Suppressor macrophage treated with lipopolysaccharide for 1 hour (primary cell): Measurements from ENCODE around the gene GOLPH3.
A peak's percentile ranks its signal among the peaks of the same experiment; 100 is the strongest.
"Not testable (repeated sequence)": the region's sequence is repeated elsewhere in the genome, so short reads cannot be mapped to it uniquely, and the experiment has no call there.

ENCODE experiments used
- DNase-seq, 3 donors: peaks; one replicate each; pipeline ENCODE4 v3.0.0-alpha.2; 2020 to 2022

GOLPH3 gene

DNA sequence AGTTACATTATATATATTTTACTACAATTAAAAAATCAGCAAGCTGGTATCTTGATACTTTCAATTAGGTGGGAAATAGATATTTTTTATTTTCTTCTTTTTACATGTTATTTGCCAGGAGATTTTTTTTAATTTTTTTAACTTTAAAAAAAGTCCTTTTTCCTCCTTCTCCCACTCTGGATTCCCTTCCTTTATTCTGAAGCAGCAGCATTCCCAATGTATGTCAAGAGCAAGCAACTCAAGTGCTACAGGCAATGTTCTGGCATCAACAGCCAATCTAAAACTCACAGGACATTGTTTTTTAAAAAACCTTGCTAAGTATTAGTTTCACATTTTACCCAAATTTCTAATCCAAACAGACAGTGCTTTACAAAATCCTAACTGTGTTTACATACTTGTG lies 41.4 kb downstream of the GOLPH3 start:
- DNase-seq, result no peak

DNA sequence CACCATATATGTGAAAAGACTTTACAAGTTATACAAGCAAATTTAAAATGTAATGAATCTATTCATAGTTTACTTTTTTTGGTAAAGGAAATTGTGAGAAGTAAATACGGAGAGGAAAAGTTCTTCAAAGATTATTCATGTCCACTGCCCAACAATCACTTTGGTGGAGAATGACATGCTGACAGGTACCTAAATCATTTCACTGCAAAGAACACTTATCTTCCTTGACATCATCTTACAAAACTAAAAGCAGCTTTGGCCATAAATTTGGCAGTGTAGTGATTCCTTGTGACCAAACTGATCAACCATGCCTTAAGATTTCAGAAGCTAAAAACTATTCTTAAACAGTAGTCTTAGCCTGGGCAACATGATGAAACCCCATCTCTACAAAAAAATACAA lies 42.5 kb downstream of the GOLPH3 start:
- no peak for DNase-seq

DNA sequence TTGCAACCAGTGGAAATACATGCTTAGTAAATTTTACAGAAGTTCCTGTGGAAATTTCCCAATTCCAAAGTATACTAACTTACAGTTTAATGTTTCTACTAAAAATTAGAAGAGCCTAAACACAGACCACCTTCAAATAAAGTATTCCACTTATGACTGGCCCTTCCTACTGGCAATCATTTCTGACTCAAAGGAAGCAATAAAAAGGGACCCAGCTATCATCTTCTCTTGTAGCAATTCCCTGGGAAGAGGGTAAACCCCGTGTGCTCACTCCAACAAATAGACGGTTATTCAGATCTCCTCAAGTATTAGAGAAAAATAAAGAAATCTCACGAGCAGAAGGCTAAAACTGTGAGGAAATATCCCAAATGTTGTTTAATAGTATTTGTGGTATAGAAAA lies 43.3 kb downstream of the GOLPH3 start:
- DNase-seq, result no peak

DNA sequence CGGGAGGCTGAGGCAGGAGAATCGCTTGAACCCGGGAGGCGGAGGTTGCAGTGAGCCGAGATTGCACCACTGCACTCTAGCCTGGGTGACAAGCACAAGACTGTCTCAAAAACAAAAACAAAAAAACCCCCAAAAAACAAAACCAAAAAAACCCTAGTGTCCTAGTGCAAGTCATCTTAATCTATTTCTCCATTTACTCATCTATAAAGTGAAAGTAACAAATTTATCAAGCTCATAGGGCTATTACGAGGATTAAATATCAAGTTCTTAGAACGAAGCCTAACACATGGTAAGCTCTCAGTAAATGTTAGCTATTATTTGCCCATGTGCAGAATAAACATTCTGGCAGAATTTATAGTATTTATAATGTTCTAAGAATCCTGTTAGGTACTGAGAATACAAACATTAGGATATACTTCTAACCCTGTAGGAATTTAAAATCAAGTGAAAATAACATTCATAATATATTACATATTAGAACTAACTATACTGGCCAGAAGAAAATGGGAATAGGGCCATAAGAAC lies 45.0 kb downstream of the GOLPH3 start:
- DNase-seq, result no peak

DNA sequence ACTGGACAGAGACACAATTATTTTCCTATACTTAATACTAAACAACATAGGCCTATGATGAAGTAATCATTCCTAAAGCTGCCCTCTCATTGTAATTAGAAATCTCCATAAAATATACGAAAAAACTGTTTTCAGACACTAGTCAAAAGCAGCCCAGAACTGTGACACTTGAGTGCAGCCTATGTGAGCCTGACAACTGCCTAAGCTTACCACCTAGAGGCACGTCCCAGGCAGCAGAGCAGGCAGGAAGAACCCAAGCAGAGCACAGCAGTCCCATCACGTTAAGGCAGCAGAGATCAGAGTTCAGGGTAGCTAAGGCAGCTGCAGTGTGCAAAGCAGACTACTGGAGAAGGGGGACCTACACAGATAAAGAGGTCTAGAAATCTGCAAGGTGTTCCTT lies 46.4 kb downstream of the GOLPH3 start:
- DNase-seq, result no peak

DNA sequence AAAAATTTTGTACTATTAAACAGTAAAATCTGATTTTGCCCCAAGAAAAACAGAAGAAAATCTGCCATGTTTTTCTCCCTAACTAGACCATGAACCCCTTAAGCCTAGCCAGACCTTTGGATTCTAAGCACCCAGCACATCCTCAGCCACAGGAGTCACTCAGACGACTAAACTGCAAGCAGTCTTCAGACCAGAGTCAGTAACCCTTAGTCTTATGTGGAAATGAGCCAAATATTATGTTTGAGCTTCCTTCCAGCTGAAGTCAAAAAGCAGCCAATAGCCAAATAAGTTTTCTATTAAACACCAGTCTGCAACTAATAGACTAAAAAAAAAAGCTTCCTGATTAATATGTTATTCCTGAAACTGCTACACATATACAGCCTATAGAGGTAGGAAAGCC lies 47.4 kb downstream of the GOLPH3 start:
- no peak for DNase-seq

DNA sequence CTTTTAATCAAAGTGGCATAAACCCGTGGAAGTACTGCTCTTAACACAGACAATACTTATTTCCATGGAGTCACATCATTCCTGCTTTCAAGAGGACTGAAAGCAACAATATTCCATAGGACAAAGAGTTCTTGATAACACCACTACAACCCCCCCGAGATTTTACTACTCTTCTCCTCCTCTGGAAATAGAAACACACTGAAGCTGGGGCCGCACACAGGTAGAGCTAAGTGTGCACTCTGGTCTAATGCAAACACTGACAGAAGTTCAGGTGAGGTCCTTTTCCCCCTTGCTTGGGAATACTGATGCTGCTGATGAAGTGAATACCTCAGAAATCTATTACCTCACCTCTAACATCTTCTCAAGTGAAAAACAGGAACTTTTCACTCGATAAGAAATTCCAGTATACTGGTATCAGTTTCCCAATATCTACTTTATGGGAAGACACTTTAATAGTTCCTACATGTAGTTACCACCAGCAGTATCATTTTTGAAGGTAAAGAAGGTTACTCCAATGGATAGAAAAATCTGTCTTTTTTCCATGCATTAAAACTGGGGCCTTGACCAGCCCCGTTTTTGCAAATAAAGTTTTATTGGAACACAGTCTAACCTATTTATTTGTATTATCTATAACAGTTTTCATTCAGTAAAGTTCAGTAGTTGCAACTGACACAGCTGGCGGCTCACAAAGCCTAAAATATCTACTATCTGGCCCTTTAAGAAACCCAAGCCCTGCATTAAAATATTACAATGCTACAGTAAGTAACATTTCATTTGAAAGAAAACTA lies 50.0 kb downstream of the GOLPH3 start:
- no peak for DNase-seq

DNA sequence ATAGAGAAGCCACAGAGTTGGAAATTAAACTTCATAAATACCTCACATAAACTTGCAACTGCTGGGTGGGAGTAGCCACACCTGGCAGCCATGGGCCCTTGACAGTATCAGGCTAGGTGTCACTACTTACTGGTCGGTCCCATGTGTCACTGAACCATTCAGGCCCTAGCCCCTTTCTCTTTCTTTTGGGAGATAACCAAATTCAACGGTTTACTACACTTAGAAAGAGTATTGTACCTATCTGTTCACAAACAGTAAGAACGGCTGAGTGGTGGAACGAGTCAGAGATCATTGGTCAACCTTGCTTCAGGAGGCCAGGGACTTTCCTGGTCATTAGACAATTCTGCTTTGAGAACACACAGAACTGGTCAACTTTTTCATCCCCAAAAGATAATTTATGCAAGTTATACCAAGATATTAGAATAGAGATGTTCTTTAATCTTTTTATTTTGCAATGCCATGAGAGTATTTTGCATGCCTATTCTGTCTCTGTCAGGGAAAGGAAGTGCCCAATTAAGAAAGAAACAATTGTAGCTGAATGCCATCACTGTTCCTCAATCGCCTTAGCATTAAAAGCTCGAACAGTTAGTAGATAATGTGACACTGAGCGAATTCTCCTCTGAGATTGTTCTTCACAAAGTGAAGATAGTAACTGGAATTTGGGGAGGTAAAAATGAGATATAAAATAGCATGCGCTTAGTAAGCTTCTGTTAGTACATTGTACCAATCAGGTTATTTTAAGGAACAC lies 50.9 kb downstream of the GOLPH3 start:
- DNase-seq, result peak in 2 of 3 donors; percentile 11 to 28

DNA sequence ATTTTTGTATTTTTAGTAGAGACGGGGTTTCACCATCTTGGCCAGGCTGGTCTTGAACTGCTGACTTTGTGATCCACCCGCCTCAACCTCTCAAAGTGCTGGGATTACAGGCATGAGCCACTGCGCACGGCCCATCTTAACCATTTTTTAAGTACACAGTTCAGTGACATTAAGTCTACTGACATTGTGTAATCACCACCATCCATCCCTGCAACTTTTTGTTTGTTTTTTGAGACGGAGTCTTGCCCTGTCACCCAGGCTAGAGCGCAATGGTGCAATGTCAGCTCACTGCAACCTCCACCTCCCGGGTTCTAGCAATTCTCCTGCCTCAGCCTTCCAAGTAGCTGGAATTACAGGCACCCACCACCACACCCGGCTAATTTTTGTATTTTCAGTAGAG lies 55.2 kb downstream of the GOLPH3 start:
- not testable (repeated sequence) for DNase-seq

DNA sequence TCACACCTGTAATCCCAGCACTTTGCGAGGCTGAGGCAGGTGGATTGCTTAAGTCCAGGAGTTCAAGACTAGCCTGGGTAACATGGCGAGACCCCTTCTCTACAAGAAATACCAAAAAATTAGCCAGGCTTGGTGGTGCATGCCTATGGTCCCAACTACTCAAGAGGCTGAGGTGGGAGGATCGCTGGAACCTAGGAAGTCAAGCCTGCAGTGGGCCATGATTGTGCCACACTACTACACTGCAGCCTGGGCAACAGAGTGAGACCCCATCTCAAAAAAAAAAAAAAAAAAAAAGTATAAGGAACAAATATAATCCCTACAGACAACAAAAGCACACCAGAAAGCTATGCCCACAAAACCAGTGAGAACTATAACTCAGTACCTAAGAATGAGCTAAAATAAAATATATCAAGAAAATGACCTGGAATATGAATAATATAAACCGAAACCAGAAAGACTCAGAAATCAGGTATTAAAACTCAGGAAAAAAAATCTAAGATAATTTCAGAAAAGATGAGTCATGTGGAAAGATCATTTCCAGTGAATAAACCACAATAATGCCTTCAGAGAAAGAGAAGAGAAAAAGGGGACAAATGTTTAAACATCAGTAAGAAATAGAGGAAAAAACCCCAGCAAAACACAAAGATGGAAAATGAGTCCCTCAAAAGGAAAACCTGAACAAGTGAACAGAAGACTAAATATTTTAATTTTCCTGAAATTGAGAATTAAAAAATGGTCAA lies 57.4 kb downstream of the GOLPH3 start:
- no peak for DNase-seq

DNA sequence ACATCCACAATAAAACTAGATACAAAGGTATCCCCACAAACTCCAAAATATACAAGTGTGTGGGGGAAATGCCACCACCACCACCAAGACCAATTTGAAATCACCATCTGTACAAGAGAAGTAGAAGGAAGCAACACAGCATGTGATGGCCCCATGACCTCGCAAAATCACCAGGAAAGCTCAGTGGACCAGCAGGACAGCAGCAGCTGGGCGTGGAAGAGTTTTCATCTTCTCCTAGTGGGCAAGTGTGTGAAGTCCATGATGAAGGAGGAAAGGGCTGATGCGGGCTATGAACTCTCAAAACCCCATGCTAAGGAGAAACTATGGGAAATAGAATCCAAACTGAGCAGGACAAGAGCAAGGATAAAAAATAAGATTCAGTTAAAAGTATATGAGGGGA lies 58.1 kb downstream of the GOLPH3 start:
- DNase-seq, result peak; percentile 37 to 60 (median 39)

DNA sequence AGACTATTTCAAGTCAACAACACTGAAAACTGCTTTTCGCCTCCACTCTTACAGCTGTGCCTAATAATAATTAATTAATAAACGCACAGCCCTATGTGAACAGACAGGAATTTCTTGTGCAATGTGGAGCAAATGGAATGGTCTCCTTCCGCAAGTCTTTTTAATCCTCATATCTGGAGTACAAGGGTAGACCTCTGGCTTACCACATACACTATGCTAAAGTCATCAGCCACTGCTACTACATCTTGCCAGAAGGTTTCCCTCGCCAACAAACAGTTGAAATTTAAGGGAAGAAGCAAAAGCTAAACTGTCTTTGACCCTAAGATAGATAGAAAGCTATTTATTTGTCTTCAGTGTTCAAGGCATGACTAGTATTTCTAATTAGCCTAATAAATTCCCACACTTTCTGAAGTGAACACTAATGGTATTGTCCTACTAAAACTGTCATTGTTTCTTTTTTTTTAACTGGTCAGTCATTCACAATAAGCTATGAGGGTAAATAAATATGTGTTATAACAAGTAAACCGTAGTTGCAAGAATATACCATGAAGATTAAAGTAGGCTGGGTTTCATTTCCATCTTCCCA lies 63.9 kb downstream of the GOLPH3 start:
- no peak for DNase-seq

DNA sequence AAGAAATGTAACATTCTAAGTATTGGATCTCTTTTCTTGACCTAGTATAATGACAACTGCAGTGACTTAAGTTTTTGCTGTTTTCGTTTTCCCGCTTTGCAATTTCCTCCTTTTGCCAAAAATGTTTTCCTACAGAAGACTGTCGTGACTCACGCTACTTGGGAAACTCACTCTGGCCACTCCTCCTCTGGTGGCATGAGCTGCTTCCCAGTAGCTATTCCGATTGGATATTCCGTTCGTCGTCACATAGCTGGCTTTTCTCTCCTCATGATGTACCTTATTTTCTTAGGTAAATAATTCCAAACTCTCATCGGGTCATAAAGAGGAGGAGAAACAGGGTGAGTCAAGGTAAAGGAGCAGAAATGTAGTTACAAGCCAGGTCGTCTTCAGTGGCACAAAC lies 64.9 kb downstream of the GOLPH3 start:
- no peak for DNase-seq

DNA sequence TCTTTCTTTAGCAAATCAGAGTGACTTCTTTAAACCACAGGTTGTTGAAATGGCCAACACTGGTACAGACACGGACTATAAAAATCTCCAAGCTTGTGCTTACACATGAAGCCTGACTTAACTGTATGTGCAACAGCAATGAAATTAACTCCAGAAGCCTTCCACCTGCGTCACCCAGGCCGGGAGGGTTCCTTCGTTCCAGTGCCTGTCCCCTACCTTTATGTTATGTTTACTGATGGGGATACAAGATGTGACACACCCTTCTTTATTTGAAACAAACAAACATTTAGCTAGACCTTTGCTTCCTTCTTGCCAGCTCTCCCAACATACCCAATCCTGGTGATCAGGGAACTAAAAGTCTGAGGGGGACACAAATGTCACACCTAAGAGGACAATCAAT lies 66.0 kb downstream of the GOLPH3 start:
- no peak for DNase-seq

DNA sequence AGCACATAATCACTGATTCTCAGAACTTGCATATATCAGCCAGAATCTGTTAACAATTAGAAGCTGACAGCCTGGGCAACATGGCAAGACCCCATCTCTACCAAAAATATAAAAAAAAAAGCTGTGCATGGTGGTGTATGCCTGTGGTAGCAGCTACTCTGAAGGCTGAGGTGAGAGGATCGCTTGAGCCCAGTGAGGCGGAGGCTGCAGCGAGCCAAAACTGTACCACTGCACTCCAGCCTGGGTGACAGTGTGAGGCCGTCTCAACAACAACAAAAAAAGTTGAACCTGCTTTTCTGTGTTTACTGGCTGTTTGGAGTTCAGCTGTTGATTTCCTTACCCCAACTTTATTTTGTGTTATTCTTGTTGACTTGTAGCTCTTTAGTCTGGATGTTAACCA lies 66.8 kb downstream of the GOLPH3 start:
- no peak for DNase-seq

DNA sequence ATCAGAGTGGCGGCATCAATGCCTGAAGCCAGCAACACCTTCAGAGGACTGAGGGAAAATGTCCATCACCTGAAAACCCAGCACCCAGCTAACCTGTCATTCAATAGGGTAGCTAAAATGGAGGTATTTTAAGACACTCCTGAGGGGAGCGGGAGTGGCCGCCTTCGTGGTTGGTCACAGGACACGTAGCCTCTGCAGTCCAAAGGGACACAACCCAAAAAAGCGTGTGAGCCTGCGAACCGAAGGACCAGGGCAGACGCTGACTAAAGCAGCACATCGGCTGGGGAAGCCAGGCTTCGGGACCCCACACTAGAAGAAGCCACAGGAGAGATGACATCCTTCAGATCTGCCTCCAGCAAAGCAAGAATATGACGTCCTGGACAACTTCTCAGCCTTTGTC lies 70.6 kb downstream of the GOLPH3 start:
- DNase-seq, result no peak

DNA sequence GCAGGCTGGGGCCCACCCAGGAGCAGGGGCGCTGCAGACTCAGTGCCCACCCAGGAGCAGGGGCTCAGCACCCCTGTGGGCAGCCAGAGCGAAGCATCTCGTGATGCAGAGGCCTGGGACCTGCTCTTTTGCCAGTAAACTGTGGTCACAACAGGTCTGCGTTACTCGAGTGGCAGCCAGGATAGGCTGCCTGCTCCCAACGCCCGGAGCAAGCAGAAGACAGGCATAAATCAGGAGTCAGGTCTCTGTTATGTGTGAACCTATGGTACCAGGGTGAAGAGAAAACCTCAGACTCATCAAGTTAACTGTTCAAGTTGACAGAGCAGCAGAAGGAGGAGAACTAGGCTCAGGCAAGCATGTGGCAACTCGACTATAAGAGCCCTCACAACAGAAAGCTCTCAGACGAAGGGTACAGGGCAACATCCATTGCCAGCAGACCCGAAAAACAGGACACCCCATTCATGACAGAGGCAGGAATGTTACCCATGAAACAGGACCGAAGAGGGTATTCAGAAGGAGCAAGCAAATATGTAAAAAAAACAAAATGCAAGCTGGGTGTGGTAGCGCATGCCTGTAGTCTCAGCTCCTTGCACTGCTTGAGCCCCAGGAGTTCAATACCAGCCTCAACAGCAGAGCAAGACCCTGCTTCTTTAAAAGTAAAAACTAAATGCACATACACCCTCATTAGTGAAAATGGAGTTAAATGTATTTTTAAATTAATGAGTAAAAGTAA lies 71.7 kb downstream of the GOLPH3 start:
- DNase-seq, result no peak

DNA sequence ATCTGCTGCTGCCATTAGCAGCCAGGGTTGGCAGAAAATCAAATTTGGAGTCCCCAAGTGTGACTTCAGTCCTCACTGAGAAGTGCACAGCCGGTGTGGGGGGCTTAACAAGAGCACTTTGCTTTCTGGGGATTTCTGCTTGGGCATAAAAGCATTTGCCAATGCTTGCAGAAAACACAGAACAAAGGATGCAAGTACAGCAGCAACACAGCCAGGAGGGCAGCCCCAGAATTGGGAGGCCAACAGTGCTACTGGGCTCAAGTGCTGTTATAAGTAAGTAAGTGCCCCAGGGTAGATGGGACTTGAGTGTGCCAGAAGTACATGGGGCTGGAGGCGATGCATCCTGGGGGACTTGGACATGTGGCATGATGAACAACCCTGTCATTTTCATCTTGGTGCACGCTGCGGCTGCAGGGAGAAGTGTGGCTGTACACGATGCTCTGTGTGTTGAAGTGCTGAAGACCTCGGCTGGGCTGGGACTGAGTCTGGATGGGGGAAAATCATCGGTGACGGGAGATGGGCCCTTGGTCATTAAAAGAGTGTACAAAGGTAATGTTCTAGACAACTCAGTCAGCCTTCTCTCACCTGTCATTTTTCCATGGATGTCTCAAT lies 73.3 kb downstream of the GOLPH3 start:
- no peak for DNase-seq

DNA sequence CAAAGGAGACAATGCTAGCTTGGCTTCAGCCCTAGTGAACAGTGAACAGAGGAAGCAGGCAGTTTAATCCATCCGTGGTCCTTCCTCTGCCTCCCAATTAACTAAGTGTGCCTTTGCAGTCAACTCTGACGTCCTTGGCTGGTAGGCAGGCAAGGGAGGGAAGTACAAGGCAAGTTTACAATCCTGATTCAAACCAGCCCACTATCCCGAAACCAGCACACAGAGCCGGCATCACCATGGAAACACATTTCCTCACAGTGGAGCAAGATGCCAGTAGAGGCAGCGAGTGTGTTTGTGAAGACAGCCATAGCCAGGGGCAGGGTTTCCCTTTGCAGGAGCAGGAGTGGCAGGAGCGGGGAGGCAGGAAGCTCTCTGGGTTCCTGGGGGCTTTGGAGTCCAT lies 73.9 kb downstream of the GOLPH3 start:
- DNase-seq, result no peak

DNA sequence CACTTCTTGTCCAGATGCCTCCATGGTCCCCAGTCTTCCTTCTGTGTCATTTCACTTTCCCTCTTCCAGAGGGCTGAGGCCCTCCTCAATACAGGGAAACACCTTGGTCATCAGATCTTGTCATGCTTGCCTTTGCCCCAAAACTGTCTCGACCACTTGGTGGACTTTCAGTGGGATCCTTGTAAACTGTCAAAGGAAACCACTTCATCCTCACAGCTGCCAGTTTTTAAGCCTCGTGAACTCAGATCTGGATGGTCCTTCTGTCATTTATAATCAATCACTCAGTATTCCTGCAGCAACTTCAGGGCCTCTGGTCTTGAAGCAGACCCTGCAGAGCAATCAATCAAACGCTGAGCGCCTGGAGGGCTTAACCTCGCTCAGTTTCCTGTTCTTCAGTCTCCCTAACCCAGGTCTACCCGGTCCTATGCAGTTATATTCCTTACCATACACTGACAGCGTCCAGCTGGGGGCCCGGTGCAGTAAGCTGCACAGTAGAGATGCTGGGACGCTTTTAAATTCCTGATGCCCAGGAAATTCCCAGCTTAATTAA lies 74.6 kb downstream of the GOLPH3 start:
- no peak for DNase-seq

DNA sequence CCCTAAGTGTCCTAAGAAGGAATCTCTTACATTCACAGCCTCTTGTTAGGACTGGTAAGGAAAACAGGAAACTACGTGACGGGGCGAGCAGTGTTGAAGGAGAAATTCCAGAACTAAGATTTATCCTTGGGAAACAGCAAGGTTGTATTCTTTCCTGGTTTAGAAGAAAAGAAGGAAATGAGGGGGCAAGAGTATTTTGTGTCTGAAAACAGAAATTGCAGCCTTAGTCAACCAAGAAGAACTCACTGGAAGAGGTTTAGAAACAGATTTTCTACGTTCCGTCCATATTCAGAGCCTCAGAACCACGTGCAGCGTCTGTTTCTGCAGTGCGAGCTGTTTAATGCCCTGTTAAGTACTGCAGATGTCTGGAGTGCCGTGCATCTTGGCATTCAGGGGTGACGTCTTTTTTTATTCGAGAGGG lies 75.2 kb downstream of the GOLPH3 start:
- no peak for DNase-seq

DNA sequence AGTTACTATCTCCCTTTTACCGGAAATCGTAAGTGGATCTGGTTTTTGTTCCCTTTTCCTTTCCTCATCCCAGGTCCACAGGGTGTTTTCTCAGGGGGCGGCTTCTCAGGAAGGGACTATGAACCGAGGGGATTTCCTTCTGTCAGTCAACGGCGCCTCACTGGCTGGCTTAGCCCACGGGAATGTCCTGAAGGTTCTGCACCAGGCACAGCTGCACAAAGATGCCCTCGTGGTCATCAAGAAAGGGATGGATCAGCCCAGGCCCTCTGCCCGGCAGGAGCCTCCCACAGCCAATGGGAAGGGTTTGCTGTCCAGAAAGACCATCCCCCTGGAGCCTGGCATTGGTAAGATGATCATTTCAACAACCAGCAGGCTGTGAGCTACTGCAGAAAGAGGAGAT lies 75.8 kb downstream of the GOLPH3 start:
- DNase-seq, result peak; percentile 44 to 73 (median 67)
